Liver (tissue), 9 donors: ENCODE results near the gene EFEMP2. TPM values are rescaled to one million over a fixed set of nuclear protein-coding genes. Genes with fewer than 3 reads are reported as not detected.

Experiments
- DNase-seq: peaks from one replicate; pipeline ENCODE4 v3.0.0-alpha.2; 2017; ENCODE audit warnings: low spot score
- H3K27ac ChIP-seq, 2 donors: one replicate each; pipeline ENCODE4 v1.7.0; 2013; ENCODE audit warnings: inconsistent platforms in 2 of 2, low read length in 2 of 2, control low read depth in 1 of 2, low read depth in 1 of 2, mild to moderate bottlenecking in 1 of 2
- H3K27me3 ChIP-seq, 4 donors: one replicate each; pipeline versions ENCODE4 v1.6.1 to v1.7.0; 2013; ENCODE audit warnings: low read length in 3 of 4, inconsistent platforms in 1 of 4, mild to moderate bottlenecking in 1 of 4, moderate library complexity in 1 of 4; ENCODE audit not compliant: control insufficient read depth in 4 of 4, insufficient read depth in 4 of 4
- H3K36me3 ChIP-seq, 4 donors: one replicate each; pipeline versions ENCODE4 v1.6.1 to v1.7.0; 2013; ENCODE audit warnings: low read length in 3 of 4, mild to moderate bottlenecking in 3 of 4, low read depth in 1 of 4, moderate library complexity in 1 of 4; ENCODE audit not compliant: control insufficient read depth in 4 of 4, insufficient read depth in 3 of 4
- H3K4me1 ChIP-seq, 4 donors: one replicate each; pipeline versions ENCODE4 v1.6.1 to v1.7.0; 2013; ENCODE audit warnings: low read length in 3 of 4, mild to moderate bottlenecking in 3 of 4, moderate library complexity in 1 of 4; ENCODE audit not compliant: control insufficient read depth in 4 of 4, insufficient read depth in 4 of 4
- H3K4me3 ChIP-seq, 3 donors: one replicate each; pipeline versions ENCODE4 v1.6.1 to v1.7.0; 2013; ENCODE audit warnings: low read length in 3 of 3, control low read depth in 1 of 3, low read depth in 1 of 3, mild to moderate bottlenecking in 1 of 3
- H3K9ac ChIP-seq, 2 donors: one replicate each; pipeline ENCODE4 v1.7.0; 2013; ENCODE audit warnings: low read length in 2 of 2, mild to moderate bottlenecking in 2 of 2, moderate library complexity in 2 of 2, control low read depth in 1 of 2, low read depth in 1 of 2
- H3K9me3 ChIP-seq, 4 donors: one replicate each; pipeline versions ENCODE4 v1.6.1 to v1.7.0; 2013; ENCODE audit warnings: low read length in 3 of 4; ENCODE audit not compliant: control insufficient read depth in 4 of 4
- EGR1 ChIP-seq, 2 donors: IDR thresholded peaks; 2 replicates each; pipeline ENCODE4 v1.6.1; 2016 to 2018; ENCODE audit warnings: antibody characterized with exemption in 2 of 2, low read depth in 2 of 2
- FOXA1 ChIP-seq: IDR thresholded peaks from 2 replicates; pipeline ENCODE4 v1.6.1; 2016; ENCODE audit warnings: antibody characterized with exemption
- FOXA2 ChIP-seq: IDR thresholded peaks from 2 replicates; pipeline ENCODE4 v1.6.1; 2016; ENCODE audit warnings: antibody characterized with exemption
- GABPA ChIP-seq, 2 donors: IDR thresholded peaks in 1 of 2; conservative IDR thresholded peaks in 1 of 2; 2 replicates each; pipeline ENCODE4 v1.6.1; 2016; ENCODE audit warnings: antibody characterized with exemption in 2 of 2, mild to moderate bottlenecking in 1 of 2, moderate library complexity in 1 of 2
- HNF4A ChIP-seq, 2 donors: conservative IDR thresholded peaks; 2 replicates each; pipeline ENCODE4 v1.6.1; 2016; ENCODE audit warnings: antibody characterized with exemption in 2 of 2, mild to moderate bottlenecking in 2 of 2
- HNF4G ChIP-seq: IDR thresholded peaks from 2 replicates; pipeline ENCODE4 v1.6.1; 2016; ENCODE audit warnings: antibody characterized with exemption
- JUND ChIP-seq, 2 donors: IDR thresholded peaks; 2 replicates each; pipeline ENCODE4 v1.6.1; 2016; ENCODE audit warnings: antibody characterized with exemption in 2 of 2
- NR2F2 ChIP-seq: IDR thresholded peaks from 2 replicates; pipeline ENCODE4 v1.6.1; 2016; ENCODE audit warnings: antibody characterized with exemption
- RAD21 ChIP-seq, 2 donors: IDR thresholded peaks; 2 replicates each; pipeline ENCODE4 v1.6.1; 2016; ENCODE audit warnings: antibody characterized with exemption in 2 of 2, mild to moderate bottlenecking in 2 of 2
- RXRA ChIP-seq, 2 donors: IDR thresholded peaks; 2 replicates each; pipeline ENCODE4 v1.6.1; 2017 to 2018; ENCODE audit warnings: antibody characterized with exemption in 2 of 2, mild to moderate bottlenecking in 1 of 2
- SP1 ChIP-seq: IDR thresholded peaks from 2 replicates; pipeline ENCODE4 v1.6.1; 2018; ENCODE audit warnings: antibody characterized with exemption, mild to moderate bottlenecking
- TAF1 ChIP-seq: conservative IDR thresholded peaks from 2 replicates; pipeline ENCODE4 v1.6.1; 2016; ENCODE audit warnings: antibody characterized with exemption, mild to moderate bottlenecking
- YY1 ChIP-seq: IDR thresholded peaks from 2 replicates; pipeline ENCODE4 v1.6.1; 2016; ENCODE audit warnings: antibody characterized with exemption, mild to moderate bottlenecking
- WGBS: extraction: QIAGEN DNeasy Blood & Tissue Kit; methylation state at CpG from one replicate; pipeline ENCODE4 v1.1.7; 2013; 5-methylcytosine and 5-hydroxymethylcytosine counted together
- polyA plus RNA-seq, 2 donors: library from polyadenylated mRNA; stranded (reverse) in 1 of 2; unstranded in 1 of 2; fragments of 200-250 nt in 1 of 2; fragments of >200 nt in 1 of 2; fragmentation: Nextera tagmentation in 1 of 2; extraction: Ambion mirVana in 1 of 2; gene quantifications; one replicate each; pipeline versions ENCODE4 v1.2.1 to v1.2.3, GENCODE V29; 2013 to 2015
- total RNA-seq, 2 donors: library from RNA; depleted of rRNA; stranded (reverse); fragments of >200 nt; gene quantifications; one replicate each; pipeline ENCODE4 v1.2.3, GENCODE V29; 2014
- TF ChIP-seq, protein P1 (sequence below): IDR thresholded peaks from 2 replicates; pipeline ENCODE4 v1.6.1; 2016; ENCODE audit warnings: antibody characterized with exemption
- TF ChIP-seq, protein P2 (sequence below): IDR thresholded peaks from 2 replicates; pipeline ENCODE4 v1.6.1; 2016; ENCODE audit warnings: antibody characterized with exemption
- TF ChIP-seq, protein P3 (sequence below): IDR thresholded peaks from 2 replicates; pipeline ENCODE4 v1.6.1; 2016; ENCODE audit warnings: antibody characterized with exemption
- TF ChIP-seq, protein P4 (sequence below): IDR thresholded peaks from 2 replicates; pipeline ENCODE4 v1.6.1; 2016; ENCODE audit warnings: antibody characterized with exemption, mild to moderate bottlenecking
- TF ChIP-seq, protein P5 (sequence below): fragments of 150-350 bp; IDR thresholded peaks from 2 replicates; pipeline ENCODE4 v1.5.1; 2017; ENCODE audit warnings: improper control_type of control experiment, low read depth, low read length; ENCODE audit not compliant: missing input control
- donor health status: healthy.
- donor health status: healthy.
- donor health status: healthy.
- donor health status: healthy.
- donor health status: healthy.

Gene EFEMP2
- total and polyA plus RNA-seq, 4 donors, result 5.0 to 10.7 (median 5.3) TPM

DNA sequence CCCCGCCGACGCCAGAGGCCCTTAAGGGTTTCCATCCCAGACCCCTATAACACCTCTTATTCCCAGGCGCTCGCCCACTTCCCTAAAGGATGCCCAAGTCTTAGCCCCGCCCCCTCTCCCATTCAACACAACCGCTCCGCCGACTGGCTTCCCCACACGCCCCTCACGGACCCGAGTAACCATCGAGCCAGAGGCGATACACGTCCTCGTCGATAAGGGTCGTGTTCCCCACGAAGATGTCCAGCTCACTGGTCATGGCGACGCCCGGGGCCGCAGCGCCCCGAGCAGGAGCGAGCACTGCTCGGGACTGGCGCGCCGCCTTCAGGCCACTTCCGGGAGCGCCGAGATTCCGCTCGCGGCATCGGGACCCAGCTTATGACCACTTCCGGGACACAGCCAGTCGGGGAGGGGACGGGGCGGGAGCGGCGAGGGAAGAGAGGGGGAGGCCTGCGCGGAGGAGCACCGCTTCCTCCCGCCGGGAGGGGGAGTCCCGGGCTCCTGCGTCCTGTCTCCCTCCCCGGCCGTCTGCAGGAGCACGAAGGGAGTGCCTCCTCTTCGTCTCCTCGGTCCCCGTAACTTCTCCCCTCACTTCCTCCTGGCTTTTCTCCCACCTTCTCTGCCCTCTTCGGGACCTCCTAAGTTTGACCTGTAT is 15.7 kb upstream of the EFEMP2 start, which contains the start of gene FIBP:
FIBP (minus strand) TSS at position 309 of the 652 bp plus-strand sequence; CDS start at position 256, 53 bp downstream.
- peaks cover 10 to 51% (median 30%) of the 10 kb centered on the region in 4 donors for H3K4me1 ChIP-seq
- WGBS, result under 1% methylated on average over 57 of the region's 57 CpGs
- H3K9me3 ChIP-seq, result no peaks in the 10 kb centered on the region
- peak; percentile 97 for DNase-seq
- peak within 1 kb of the TSS; percentile 62 to 94 (median 93) for H3K4me3 ChIP-seq
- H3K9ac ChIP-seq, result peak within 1 kb of the TSS; percentile 72 to 76
- H3K27ac ChIP-seq, result peak within 1 kb of the TSS; percentile 83 to 89
- TF ChIP-seq, protein P1, sequence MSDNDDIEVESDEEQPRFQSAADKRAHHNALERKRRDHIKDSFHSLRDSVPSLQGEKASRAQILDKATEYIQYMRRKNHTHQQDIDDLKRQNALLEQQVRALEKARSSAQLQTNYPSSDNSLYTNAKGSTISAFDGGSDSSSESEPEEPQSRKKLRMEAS, result no peak
- TF ChIP-seq, protein P2, sequence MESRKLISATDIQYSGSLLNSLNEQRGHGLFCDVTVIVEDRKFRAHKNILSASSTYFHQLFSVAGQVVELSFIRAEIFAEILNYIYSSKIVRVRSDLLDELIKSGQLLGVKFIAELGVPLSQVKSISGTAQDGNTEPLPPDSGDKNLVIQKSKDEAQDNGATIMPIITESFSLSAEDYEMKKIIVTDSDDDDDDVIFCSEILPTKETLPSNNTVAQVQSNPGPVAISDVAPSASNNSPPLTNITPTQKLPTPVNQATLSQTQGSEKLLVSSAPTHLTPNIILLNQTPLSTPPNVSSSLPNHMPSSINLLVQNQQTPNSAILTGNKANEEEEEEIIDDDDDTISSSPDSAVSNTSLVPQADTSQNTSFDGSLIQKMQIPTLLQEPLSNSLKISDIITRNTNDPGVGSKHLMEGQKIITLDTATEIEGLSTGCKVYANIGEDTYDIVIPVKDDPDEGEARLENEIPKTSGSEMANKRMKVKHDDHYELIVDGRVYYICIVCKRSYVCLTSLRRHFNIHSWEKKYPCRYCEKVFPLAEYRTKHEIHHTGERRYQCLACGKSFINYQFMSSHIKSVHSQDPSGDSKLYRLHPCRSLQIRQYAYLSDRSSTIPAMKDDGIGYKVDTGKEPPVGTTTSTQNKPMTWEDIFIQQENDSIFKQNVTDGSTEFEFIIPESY, result no peak
- peak in 1 of 2 donors; percentile 74 for TF ChIP-seq EGR1 (IDR thresholded peaks at IDR 0.05; ENCODE audit: low read depth in 2 of 2)
- TF ChIP-seq GABPA (IDR thresholded peaks at IDR 0.05 in 1 of 2, conservative IDR thresholded peaks at IDR 0.05 in 1 of 2), result peak; percentile 90 to 98
- TF ChIP-seq SP1, result peak; percentile 57
- no peak for TF ChIP-seq NR2F2
- no peak for TF ChIP-seq HNF4A (conservative IDR thresholded peaks at IDR 0.05)
- TF ChIP-seq, protein P3, sequence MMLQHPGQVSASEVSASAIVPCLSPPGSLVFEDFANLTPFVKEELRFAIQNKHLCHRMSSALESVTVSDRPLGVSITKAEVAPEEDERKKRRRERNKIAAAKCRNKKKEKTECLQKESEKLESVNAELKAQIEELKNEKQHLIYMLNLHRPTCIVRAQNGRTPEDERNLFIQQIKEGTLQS, result no peak
- peak in 1 of 2 donors; percentile 32 for TF ChIP-seq RXRA (IDR thresholded peaks at IDR 0.05)
- no peak for TF ChIP-seq HNF4G
- TF ChIP-seq TAF1, result no peak
- no peak for TF ChIP-seq FOXA2
- TF ChIP-seq RAD21 (IDR thresholded peaks at IDR 0.05), result peak; percentile 61 to 72
- no peak for TF ChIP-seq FOXA1
- TF ChIP-seq JUND (IDR thresholded peaks at IDR 0.05), result no peak
- TF ChIP-seq, protein P4, sequence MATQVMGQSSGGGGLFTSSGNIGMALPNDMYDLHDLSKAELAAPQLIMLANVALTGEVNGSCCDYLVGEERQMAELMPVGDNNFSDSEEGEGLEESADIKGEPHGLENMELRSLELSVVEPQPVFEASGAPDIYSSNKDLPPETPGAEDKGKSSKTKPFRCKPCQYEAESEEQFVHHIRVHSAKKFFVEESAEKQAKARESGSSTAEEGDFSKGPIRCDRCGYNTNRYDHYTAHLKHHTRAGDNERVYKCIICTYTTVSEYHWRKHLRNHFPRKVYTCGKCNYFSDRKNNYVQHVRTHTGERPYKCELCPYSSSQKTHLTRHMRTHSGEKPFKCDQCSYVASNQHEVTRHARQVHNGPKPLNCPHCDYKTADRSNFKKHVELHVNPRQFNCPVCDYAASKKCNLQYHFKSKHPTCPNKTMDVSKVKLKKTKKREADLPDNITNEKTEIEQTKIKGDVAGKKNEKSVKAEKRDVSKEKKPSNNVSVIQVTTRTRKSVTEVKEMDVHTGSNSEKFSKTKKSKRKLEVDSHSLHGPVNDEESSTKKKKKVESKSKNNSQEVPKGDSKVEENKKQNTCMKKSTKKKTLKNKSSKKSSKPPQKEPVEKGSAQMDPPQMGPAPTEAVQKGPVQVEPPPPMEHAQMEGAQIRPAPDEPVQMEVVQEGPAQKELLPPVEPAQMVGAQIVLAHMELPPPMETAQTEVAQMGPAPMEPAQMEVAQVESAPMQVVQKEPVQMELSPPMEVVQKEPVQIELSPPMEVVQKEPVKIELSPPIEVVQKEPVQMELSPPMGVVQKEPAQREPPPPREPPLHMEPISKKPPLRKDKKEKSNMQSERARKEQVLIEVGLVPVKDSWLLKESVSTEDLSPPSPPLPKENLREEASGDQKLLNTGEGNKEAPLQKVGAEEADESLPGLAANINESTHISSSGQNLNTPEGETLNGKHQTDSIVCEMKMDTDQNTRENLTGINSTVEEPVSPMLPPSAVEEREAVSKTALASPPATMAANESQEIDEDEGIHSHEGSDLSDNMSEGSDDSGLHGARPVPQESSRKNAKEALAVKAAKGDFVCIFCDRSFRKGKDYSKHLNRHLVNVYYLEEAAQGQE, result peak; percentile 47
- peak; percentile 70 for TF ChIP-seq YY1
- TF ChIP-seq, protein P5, sequence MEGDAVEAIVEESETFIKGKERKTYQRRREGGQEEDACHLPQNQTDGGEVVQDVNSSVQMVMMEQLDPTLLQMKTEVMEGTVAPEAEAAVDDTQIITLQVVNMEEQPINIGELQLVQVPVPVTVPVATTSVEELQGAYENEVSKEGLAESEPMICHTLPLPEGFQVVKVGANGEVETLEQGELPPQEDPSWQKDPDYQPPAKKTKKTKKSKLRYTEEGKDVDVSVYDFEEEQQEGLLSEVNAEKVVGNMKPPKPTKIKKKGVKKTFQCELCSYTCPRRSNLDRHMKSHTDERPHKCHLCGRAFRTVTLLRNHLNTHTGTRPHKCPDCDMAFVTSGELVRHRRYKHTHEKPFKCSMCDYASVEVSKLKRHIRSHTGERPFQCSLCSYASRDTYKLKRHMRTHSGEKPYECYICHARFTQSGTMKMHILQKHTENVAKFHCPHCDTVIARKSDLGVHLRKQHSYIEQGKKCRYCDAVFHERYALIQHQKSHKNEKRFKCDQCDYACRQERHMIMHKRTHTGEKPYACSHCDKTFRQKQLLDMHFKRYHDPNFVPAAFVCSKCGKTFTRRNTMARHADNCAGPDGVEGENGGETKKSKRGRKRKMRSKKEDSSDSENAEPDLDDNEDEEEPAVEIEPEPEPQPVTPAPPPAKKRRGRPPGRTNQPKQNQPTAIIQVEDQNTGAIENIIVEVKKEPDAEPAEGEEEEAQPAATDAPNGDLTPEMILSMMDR, result peak; percentile 76
- H3K27me3 ChIP-seq, result no peaks in the 10 kb centered on the region
- H3K36me3 ChIP-seq, result peaks cover 0 to 8% (median 2%) of the 10 kb centered on the region in 4 donors
